ENCODE data around the gene MUC4.
"Not testable (repeated sequence)": the region's sequence is repeated elsewhere in the genome, so short reads cannot be mapped to it uniquely, and the experiment has no call there.

Gene MUC4

GRCh38 chr3:195788711-195789581 lies 22.8 kb downstream of the MUC4 start:
- DNase-seq (ENCODE audit: low read depth in 2 of 2), result no peak

DNA sequence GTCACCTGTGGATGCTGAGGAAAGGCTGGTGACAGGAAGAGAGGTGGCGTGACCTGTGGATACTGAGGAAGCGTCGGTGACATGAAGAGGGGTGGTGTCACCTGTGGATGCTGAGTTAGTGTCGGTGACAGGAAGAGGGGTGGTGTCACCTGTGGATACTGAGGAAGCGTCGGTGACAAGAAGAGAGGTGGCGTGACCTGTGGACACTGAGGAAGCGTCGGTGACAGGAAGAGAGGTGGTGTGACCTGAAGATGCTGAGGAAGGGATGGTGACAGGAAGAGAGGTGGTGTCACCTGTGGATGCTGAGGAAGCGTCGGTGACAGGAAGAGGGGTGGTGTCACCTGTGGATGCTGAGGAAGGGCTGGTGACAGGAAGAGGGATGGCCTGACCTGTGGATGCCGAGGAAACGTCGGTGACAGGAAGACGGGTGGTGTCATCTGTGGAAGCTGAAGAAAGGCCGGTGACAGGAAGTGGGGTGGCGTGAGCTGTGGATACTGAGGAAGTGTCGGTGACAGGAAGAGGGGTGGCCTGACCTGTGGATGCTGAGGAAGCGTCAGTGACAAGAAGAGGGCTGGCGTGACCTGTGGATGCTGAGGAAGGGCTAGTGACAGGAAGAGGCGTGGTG lies 25.8 kb downstream of the MUC4 start:
- DNase-seq (ENCODE audit: low read depth in 2 of 2), result not testable (repeated sequence)

DNA sequence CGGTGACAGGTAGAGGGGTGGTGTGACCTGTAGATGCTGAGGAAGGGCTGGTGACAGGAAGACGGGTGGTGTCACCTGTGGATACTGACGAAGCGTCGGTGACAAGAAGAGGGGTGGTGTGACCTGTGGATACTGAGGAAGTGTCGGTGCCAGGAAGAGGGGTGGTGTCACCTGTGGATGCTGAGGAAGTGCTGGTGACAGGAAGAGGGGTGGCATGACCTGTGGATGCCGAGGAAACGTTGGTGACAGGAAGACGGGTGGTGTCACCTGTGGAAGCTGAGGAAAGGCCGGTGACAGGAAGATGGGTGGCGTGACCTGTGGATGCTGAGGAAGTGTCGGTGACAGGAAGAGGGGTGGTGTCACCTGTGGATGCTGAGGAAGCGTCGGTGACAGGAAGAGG lies 27.7 kb downstream of the MUC4 start:
- not testable (repeated sequence) for DNase-seq (ENCODE audit: low read depth in 2 of 2)

DNA sequence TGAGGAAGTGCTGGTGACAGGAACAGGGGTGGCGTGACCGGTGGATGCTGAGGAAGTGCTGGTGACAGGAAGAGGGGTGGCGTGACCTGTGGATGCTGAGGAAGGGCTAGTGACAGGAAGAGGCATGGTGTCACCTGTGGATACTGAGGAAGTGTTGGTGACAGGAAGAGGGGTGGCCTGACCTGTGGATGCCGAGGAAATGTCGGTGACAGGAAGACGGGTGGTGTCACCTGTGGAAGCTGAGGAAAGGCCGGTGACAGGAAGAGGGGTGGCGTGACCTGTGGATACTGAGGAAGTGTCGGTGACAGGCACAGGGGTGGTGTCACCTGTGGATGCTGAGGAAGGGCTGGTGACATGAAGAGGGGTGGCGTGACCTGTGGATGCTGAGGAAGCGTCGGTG lies 30.5 kb downstream of the MUC4 start:
- DNase-seq (ENCODE audit: low read depth in 2 of 2), result not testable (repeated sequence)

GRCh38 chr3:195777975-195778374 lies 33.8 kb downstream of the MUC4 start:
- DNase-seq (ENCODE audit: low read depth in 2 of 2), result no peak

DNA sequence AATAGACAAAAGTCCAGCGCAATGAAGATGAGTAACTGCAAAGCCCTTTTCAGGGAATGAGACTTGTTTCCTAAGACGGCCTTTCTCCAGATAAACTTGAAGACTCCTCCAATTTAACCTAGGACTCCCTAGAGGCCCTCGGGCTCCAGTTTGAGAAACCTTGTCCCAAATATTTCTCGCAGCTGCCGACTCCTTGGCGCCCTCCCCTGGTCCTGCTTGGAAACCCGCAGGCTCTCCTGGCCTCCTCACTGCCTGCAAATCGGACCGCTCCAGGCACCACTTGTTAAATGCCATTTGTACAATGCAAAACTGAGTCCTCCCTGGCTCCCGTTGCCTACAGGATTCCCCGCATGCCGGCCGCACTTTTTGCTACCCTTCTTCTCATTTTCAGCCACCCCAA lies 36.8 kb downstream of the MUC4 start:
- peak in 1 of 2 donors; percentile 17 for DNase-seq (ENCODE audit: low read depth in 2 of 2)

GRCh38 chr3:195773956-195774537 lies 37.7 kb downstream of the MUC4 start:
- no peak for DNase-seq (ENCODE audit: low read depth in 2 of 2)

- no peak for DNase-seq (ENCODE audit: low read depth in 2 of 2)
Observed at GRCh38 chr3:195771646-195772300, 40.0 kb downstream of the MUC4 start.

GRCh38 chr3:195770841-195771645 lies 40.7 kb downstream of the MUC4 start:
- DNase-seq (ENCODE audit: low read depth in 2 of 2), result not testable (repeated sequence)

DNA sequence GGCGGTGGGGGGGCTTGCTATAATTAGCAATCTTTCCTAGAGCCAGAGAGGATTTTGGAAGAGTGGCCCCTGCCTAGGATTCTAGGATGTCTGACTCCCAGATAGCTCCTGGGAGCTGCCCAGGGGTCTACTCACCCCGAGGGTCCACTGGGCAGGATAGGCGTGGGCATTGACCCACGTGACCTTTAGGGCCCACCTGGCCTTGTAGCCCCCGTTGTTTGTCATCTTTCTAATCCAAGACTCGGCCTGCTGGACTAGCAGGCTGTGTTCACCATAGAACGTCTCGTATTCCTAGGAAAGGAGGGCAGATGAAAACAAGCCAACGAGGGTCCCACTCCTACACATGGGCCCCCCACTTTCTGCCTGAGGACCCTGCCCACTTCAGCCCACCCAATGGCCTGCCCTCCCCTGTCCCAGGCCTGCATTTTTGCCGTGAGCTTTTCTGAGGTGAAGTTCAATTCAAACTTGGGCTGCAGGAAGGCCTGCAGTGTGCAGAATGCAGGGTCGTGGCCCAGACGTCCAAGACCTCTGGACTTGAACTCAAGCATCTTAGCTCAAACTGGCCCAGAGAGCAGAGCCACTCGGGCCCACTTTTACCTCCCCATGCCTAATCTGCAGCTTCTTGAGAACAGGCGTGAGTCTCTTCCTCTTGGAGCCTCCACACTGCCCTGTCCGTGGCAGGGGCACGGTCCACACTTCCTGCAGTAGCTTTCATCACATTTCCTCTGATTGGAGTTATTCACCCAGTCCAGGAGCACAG lies 41.5 kb downstream of the MUC4 start:
- DNase-seq (ENCODE audit: low read depth in 2 of 2), result no peak

DNA sequence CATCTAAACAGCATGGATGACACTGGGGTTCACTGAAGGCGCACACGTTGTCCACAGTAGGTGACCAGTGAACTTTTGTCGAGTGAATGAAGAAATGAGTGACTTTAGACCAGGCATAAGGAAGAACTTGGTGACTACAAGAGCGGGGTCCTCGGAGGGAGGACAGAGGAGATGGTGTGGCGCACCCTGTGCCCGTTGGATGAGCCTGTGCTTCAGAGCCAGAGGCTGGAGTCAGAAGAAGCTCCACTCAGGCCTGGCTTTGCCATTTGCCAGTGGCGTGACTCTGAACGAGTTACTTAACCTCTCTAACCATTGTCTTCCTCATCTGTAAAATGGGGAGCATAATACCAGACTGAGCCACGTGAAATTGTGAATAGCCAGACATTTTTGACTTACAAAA lies 42.2 kb downstream of the MUC4 start:
- DNase-seq (ENCODE audit: low read depth in 2 of 2), result no peak

- no peak for DNase-seq (ENCODE audit: low read depth in 2 of 2)
Observed at GRCh38 chr3:195768831-195769303, 42.9 kb downstream of the MUC4 start.

GRCh38 chr3:195768414-195768813 lies 43.3 kb downstream of the MUC4 start:
- DNase-seq (ENCODE audit: low read depth in 2 of 2), result no peak

- DNase-seq (ENCODE audit: low read depth in 2 of 2), result no peak
Observed at GRCh38 chr3:195767792-195768191, 43.9 kb downstream of the MUC4 start.

DNA sequence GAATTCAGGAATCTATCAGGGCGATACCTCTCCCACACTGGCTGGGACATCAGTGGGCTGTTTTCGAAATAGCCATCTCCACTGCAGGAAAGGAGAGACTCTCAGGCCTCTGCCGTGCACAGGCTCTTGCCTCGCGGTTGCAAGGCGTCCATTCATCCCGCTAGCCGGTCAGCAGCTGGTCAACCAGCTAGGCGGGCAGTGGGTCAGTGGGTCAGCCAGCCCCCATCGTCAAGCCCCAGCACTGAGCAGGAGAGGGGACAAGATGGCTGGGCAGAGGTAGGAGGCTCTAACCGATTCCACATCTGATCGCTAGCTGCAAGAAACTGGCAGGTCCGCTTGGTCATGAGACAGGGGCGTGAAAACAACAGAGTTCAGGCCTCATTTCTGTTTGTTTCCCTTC lies 45.1 kb downstream of the MUC4 start:
- DNase-seq (ENCODE audit: low read depth in 2 of 2), result no peak

DNA sequence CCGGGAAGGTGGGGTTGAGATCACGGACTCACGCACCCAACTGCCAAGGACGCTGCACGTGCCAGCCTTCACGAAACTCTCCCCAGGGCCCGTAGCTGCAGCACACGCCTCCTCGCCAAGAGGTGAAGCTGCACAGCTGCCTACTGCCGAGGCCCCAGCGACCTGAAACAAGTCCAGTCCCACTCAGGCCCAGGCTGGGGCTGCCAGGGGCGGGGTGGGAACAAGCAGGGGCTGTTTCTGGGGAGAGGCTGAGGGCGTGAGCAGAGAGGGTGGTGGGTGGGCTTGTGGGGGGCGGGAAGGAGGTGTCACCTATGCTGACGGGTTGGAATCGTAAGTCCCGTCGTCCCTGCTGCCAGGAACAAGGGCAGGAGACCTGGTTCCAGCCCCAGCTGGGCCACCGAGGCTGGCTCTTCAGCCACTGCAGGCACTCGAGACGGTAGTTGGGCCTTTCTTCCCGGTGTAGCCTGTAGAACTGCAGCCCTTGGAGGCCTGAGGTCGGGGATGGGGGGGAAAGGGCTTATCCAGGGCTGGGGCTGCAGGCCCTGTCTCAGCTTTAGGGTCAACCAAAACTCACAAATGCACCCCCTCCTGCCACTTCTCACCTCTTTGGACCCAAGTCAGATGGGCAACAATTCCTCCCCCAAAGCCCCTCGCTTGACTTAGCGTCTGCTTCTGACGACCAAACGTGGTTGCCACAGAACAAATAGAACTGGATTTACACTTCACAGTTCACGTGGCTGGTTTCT lies 46.6 kb downstream of the MUC4 start:
- no peak for DNase-seq (ENCODE audit: low read depth in 2 of 2)

GRCh38 chr3:195763843-195764825 lies 47.6 kb downstream of the MUC4 start:
- no peak for DNase-seq (ENCODE audit: low read depth in 2 of 2)

DNA sequence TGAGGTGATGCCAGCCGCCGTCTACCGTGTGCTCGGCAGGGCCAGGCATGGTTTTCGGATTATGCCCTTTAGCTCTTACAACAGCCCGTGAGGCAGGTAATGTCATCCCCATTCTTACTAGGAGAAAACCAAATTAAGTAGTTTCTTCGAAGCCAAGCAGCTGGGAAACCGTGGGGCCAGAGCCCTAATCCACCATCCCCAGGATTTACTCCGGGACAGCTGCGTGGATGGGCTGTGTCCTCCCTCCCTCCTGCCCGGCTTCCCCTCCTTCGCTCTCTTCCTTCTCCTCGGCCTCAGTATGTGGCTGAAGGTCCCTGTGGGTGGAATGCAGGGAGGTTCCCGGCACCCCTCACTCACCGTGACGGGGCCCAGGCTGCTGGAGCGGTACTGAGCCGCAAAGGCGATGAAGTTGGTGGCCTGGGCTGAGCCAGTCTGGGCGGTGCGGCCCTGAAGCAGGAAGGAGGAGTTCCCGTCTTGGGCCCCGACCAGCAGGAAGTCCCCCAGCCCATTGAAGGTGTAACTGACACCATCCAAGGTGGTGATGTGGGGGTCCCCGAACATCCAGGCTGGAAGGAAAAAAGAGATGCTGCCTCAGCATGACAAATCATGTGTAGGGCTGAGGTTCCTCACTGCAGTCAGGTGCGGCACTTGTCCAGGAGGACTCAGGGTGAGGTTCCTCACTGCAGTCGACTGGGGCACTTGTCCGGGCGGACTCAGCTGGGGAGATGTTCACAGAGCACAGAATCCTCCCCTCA lies 48.5 kb downstream of the MUC4 start:
- DNase-seq (ENCODE audit: low read depth in 2 of 2), result no peak
